ENCODE data around the gene RASGRP2.
A peak's percentile ranks its signal among the peaks of the same experiment; 100 is the strongest.

Gene RASGRP2

DNA sequence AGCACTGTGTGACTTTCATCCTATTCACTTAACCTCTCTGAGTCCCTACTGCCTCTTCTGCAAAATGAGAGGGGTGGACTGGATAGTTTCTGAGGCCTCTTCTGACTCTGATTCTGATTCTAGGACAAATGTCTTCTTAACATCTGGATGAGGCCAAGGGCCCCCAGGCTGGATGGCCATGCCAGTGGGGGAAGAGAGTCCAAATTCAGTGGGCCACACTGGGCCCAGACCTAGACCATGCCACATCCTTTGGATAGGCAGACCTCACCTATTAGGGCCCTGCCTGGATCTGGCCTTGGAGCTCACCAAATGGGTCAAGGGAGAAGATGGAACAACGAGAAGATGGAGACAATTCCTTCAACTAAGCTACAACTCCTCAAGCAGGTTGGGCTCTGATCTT, 45.5 kb downstream of the RASGRP2 start:
- DNase-seq (ENCODE audit: low read depth in 1 of 2, low spot score in 1 of 2) = no peak

- no peak for DNase-seq (ENCODE audit: low read depth in 1 of 2, low spot score in 1 of 2)
Observed at GRCh38 chr11:64697663-64698375, 46.1 kb downstream of the RASGRP2 start.

- DNase-seq (ENCODE audit: low read depth in 1 of 2, low spot score in 1 of 2) = no peak
Observed at GRCh38 chr11:64696045-64696444, 47.9 kb downstream of the RASGRP2 start.

- no peak for DNase-seq (ENCODE audit: low read depth in 1 of 2, low spot score in 1 of 2)
Observed at GRCh38 chr11:64695548-64695947, 48.4 kb downstream of the RASGRP2 start.

- DNase-seq (ENCODE audit: low read depth in 1 of 2, low spot score in 1 of 2) = no peak
Observed at GRCh38 chr11:64694821-64695365, 49.0 kb downstream of the RASGRP2 start.

DNA sequence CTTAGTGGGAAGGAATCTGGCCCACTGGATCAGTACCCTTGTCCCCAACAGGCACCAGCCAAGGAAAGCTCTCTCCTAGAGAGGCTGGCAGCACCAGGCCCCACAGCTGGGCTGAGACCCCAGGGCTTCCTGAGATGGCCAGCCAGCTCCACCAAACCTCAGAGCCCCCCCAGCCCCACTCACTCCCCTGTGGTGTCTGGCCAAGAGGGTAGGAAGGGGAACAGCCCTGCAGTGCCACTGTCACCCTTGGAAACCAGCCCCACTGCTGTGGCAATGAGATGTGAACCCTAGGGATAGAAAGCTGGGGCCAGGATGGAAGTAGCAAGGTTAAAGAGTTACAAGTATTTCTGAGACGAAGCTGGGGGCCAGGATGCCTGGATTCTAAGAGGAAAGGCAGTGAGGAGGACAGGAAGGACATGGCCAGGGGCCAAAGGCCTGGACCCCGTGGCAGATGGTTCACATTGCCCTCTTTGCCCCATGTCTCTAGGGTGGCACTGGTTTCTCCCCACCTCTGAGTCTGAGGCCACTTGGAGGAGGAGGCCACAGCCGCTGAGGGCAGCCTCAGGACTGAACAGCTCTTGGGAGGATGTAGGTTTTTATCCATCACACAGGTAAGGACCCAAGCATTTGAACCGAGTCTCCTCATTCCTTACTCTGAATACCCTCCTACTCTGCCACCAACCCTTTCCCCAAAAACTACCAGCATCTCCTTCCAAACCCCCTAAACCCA, 49.8 kb downstream of the RASGRP2 start:
- DNase-seq (ENCODE audit: low read depth in 1 of 2, low spot score in 1 of 2) = no peak

DNA sequence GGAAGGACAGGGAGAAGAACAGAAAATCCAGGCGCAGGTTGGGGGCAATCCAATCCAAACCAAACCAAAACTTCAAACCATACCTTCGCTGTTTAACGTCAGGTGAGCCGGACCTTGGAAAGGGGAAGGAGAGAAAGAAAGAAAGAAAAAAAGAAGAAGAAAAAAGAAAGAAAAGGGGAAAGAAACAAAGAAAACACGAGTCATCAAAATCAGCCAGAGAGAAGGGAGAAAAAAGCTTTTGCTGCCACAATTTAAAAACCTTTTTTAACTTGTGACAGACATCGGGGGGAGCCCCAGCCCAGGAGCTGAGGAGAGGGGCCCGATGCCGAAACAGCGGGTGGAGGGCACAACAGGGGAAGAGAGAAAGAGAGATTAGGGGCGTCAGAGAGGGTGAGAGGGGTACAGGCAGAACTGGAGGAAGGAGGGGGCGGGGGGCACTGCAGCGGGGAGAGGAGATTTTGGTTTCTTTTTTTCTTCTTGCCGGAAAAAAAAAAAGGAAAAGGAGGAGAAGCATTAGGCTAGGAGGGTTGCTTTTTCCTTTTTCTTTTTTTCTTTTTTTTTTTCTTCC, 51.1 kb downstream of the RASGRP2 start:
- no peak for DNase-seq (ENCODE audit: low read depth in 1 of 2, low spot score in 1 of 2)

- DNase-seq (ENCODE audit: low read depth in 1 of 2, low spot score in 1 of 2) = no peak
Observed at GRCh38 chr11:64691543-64691942, 52.4 kb downstream of the RASGRP2 start.

GRCh38 chr11:64690235-64690634, 53.7 kb downstream of the RASGRP2 start:
- no peak for DNase-seq (ENCODE audit: low read depth in 1 of 2, low spot score in 1 of 2)

DNA sequence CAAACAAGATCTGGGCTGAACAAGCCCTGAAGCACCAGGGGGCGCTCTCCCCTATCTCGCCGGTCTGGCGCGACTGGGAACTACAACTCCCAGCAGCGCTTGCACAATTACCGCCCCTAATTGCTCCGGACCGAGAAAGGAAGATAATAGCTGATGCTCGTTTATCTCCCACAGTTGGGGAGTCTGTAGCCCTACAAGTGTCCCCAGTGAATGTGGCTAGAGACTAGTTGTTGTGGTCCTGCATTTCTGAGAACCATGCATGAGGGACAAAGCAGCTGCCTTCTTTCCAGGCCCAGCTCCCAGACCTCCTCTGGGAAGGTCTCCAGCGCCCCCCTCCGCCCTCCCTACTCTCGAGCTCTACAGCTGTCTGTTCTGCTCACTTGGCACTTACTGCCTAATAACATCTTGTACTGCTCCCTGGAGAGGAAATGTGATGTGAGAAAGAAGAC, 55.4 kb downstream of the RASGRP2 start:
- peak; percentile 75 to 83 for DNase-seq (ENCODE audit: low read depth in 1 of 2, low spot score in 1 of 2)

DNA sequence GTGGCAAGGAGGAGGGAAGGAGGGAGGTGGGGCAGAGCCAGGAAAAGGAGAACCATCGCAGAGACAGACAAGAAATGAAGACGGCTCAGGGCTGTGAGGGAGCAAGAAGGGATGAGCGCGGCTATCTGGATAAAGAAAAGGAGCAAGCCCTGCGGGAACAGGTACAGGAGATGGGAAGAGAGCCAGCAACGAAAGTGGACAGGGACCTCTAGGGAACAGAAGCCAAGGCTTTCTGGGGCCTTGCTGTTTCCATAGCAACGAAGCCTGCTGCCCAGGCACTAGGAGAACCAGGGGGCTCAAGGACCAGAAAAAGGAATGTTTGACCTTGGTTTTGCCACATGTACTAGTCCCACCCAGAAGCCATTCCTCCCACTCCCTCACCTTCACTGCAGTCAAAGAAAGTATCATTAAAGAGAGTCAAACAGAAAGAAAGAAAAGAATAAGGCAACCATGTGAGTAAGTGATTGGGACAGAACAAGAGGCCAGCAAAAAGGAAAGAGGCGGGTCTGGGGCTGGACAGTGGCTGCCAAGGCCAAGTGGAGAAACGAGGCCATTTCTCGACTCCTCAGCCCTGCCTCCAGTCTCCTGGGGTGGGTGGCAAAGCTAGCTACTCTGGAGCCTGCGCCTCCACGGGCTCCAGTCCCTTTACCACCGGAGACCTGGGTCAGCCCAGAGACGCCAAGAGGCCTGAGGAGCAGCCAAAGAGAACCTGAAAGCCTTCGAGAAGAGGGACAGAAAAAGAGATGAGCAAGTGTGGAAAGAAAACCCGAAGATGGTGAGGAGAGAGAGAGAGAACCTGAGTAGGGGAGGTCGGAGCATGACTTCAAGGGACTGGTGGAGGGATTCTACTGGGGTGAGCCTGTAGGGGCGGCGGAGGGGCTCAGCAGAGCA, 56.1 kb downstream of the RASGRP2 start:
- no peak for DNase-seq (ENCODE audit: low read depth in 1 of 2, low spot score in 1 of 2)

DNA sequence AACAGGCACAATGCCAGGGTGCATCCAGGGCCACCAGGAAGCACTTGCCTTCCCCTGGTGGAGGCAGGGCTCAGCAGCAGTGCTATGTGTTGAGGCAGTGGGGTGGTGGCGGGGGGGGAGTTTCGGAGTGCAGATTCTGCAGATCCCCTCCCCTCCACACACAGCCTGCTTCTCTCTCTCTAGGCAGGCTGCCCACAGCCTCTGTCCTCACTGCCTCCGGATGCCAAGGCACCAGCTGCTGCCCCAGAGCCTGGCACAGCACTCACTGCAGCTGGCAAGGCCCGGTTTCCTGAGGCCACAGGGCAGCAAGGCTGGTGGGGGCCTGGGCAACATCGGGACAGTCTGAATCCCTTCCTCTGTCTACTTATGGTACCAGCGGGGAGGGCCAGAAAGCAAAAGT, 56.7 kb downstream of the RASGRP2 start:
- DNase-seq (ENCODE audit: low read depth in 1 of 2, low spot score in 1 of 2) = no peak

DNA sequence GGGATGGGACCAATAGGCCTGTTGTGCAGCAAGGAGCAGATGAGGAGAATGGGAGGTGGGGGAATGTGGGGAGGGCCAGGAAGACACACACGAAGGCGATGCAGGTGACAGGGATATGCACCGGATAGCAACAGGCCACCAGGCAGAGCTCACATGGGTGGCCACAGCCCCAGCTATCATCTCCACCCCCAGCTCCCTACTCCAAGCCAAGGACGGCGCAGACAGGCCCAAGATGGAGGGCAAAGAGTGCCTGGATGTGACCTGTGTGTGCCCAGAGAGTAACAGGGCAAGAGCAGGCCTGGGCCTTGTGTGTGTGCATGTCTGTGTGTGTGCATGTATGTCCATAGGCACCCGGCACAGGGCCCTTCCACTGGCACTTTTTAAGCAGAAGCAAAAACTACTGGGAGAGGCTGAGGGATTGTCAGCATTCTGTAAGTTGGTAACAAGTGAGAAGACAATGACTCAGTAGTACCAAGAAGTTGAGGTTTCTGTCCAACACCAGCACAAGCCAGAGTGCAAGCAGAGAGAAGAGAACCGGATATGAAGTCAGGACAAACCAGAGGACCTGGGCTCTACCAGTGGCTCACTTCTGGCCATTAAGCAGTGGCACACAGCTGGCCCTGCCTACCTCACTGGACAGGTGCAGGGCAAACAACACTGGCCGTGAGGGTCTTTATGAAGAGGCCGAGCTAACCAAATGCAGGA, 57.3 kb downstream of the RASGRP2 start:
- no peak for DNase-seq (ENCODE audit: low read depth in 1 of 2, low spot score in 1 of 2)

- DNase-seq (ENCODE audit: low read depth in 1 of 2, low spot score in 1 of 2) = no peak
Observed at GRCh38 chr11:64685536-64685935, 58.4 kb downstream of the RASGRP2 start.

DNA sequence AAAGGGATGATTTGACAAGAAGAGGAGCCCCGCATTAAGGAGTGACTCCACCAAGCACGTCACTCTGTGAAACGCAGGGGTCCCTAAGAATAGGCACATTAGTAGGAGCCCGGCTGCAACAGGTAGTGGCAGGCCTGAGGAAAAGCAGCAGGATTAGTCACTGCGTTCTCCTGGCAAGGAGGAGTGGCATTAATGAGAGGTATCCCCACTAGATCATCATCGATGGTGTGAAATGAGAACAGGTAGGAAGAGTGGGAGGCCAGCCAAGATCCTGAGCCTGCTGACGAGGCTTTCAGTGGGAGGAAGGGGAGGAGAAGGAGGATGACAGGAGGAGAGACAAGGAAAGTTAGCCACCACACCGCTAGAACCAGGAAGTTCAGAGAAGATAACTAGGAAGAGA, 59.6 kb downstream of the RASGRP2 start:
- no peak for DNase-seq (ENCODE audit: low read depth in 1 of 2, low spot score in 1 of 2)

- DNase-seq (ENCODE audit: low read depth in 1 of 2, low spot score in 1 of 2) = no peak
Observed at GRCh38 chr11:64681171-64681570, 62.8 kb downstream of the RASGRP2 start.

- no peak for DNase-seq (ENCODE audit: low read depth in 1 of 2, low spot score in 1 of 2)
Observed at GRCh38 chr11:64679846-64680245, 64.1 kb downstream of the RASGRP2 start.

DNA sequence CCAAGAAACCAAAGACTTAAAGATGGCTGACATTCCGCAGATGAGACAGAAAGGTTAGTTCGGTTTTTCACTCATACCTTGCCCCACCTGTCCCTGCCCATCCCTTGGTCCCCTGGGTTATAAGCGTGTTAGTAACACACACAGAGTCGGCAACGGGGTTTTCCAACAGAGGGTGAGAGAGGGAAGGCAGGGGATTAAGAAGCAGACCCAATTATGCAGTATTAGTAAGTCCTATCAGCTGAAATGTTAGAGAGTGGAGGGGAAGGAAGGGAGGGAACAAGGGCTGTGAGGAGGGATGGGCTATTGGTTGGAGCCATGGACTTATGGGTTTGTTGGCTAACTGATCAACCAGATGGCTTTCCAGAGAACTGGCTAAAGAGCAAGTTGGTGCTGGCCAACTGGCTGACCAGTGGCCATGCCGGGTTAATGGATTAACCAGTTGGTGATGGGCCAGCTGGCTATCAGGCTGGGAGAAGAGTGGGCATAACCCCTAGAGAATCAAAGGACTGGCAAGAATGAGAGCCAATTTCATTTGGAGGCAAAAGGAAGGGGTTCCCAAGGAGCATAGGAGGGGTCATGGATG, 66.4 kb downstream of the RASGRP2 start:
- DNase-seq (ENCODE audit: low read depth in 1 of 2, low spot score in 1 of 2) = no peak
